Smooth muscle cell (in vitro differentiated cells): ENCODE data around the gene YRDC. TPM values are rescaled to one million over a fixed set of nuclear protein-coding genes. Genes with fewer than 3 reads are reported as not detected.
A peak's percentile ranks its signal among the peaks of the same experiment; 100 is the strongest.

Experiments
- DNase-seq: peaks from one replicate; lab custom pipeline; 2025; ENCODE audit not compliant: unreplicated experiment; lab: John Stamatoyannopoulos, UW
- H2AFZ ChIP-seq: fragments of 200-600 bp; sonication (generic); 2 replicates; pipeline ENCODE4 v1.6.0; 2016; ENCODE audit warnings: antibody characterized with exemption, low read depth, mild to moderate bottlenecking
- H3F3A ChIP-seq: fragments of 200-600 bp; sonication (generic); 2 replicates; pipeline ENCODE4 v1.6.0; 2017; ENCODE audit warnings: antibody characterized with exemption, low read depth
- H3K27ac ChIP-seq: fragments of 200-600 bp; sonication (generic); 2 replicates; pipeline ENCODE4 v1.5.1; 2016; ENCODE audit warnings: low read depth, mild to moderate bottlenecking
- H3K27me3 ChIP-seq: fragments of 200-600 bp; sonication (generic); 2 replicates; pipeline ENCODE4 v1.6.1; 2016; ENCODE audit warnings: low read depth, mild to moderate bottlenecking
- H3K36me3 ChIP-seq: fragments of 200-600 bp; sonication (generic); 2 replicates; pipeline ENCODE4 v1.5.1; 2016; ENCODE audit warnings: low read depth
- H3K4me1 ChIP-seq: fragments of 200-600 bp; sonication (generic); 2 replicates; pipeline ENCODE4 v1.5.1; 2016; ENCODE audit warnings: low read depth
- H3K4me2 ChIP-seq: fragments of 200-600 bp; sonication (generic); 2 replicates; pipeline ENCODE4 v1.6.0; 2016; ENCODE audit warnings: mild to moderate bottlenecking
- H3K4me3 ChIP-seq: fragments of 200-600 bp; sonication (generic); 2 replicates; pipeline ENCODE4 v1.5.1; 2016; ENCODE audit warnings: mild to moderate bottlenecking
- H3K79me2 ChIP-seq: fragments of 200-600 bp; sonication (generic); 2 replicates; pipeline ENCODE4 v1.6.0; 2016; ENCODE audit warnings: low read depth, mild to moderate bottlenecking
- H3K9ac ChIP-seq: fragments of 200-600 bp; sonication (generic); 2 replicates; pipeline ENCODE4 v1.6.0; 2016; ENCODE audit warnings: low read depth
- H3K9me3 ChIP-seq: fragments of 200-600 bp; sonication (generic); replicated peaks from 2 replicates; pipeline ENCODE4 v1.5.1; 2016; ENCODE audit warnings: low read depth
- H4K20me1 ChIP-seq: fragments of 200-600 bp; sonication (generic); 2 replicates; pipeline ENCODE4 v1.6.0; 2016; ENCODE audit warnings: low read depth
- CTCF ChIP-seq: fragments of 200-600 bp; sonication (generic); IDR thresholded peaks from 2 replicates; pipeline ENCODE4 v1.5.1; 2017; ENCODE audit warnings: borderline replicate concordance, mild to moderate bottlenecking, antibody characterized with exemption; ENCODE audit not compliant: insufficient read depth, poor library complexity, severe bottlenecking
- WGBS: methylation state at CpG from one replicate; pipeline ENCODE4 v1.1.7; 2016; ENCODE audit warnings: low lambda C conversion rate; 5-methylcytosine and 5-hydroxymethylcytosine counted together
- polyA plus RNA-seq: library from polyadenylated mRNA; unstranded; fragments of >200 nt; fragmentation: Nextera tagmentation; extraction: Ambion mirVana; gene quantifications from 2 replicates; pipeline ENCODE4 v1.2.1, GENCODE V29; 2016
- total RNA-seq: library from RNA; depleted of rRNA; stranded (reverse); fragments of >200 nt; gene quantifications from 2 replicates; pipeline ENCODE4 v1.2.3, GENCODE V29; 2014

YRDC gene
- total and polyA plus RNA-seq, 2 experiments from 2014 or later, result 29.6 to 46.0 TPM

GRCh38 chr1:37802439-37802838 is 5.6 kb downstream of the YRDC start:
- H3K4me3 ChIP-seq, result no peak overlapping the region
- no peak overlapping the region for H3K4me2 ChIP-seq
- 88% methylated on average over 1 of the region's 1 CpG for WGBS
- H3K27me3 ChIP-seq, result no peaks in the 10 kb centered on the region
- H3K9me3 ChIP-seq, result no peaks in the 10 kb centered on the region
- H3K36me3 ChIP-seq, result peaks cover 11% of the 10 kb centered on the region
- H2AFZ ChIP-seq, result no peak overlapping the region
- no peak overlapping the region for H3K9ac ChIP-seq
- H4K20me1 ChIP-seq, result peaks cover 41% of the 10 kb centered on the region
- H3K79me2 ChIP-seq, result peaks cover 18% of the 10 kb centered on the region
- H3K4me1 ChIP-seq, result peaks cover 8% of the 10 kb centered on the region
- DNase-seq, result no peak
- H3F3A ChIP-seq, result peaks cover 24% of the 10 kb centered on the region
- no peak for TF ChIP-seq CTCF
- H3K27ac ChIP-seq, result no peak overlapping the region

GRCh38 chr1:37797750-37798345 is 10.2 kb downstream of the YRDC start:
- H3K4me2 ChIP-seq, result no peak overlapping the region

GRCh38 chr1:37795340-37796125 is 12.5 kb downstream of the YRDC start:
- no peak for TF ChIP-seq CTCF
- Histone ChIP-seq H3K4me2 (no peak overlapping the region), H3K79me2 (no peaks in the 10 kb centered on the region), H3K27ac (no peak overlapping the region), H3F3A (peaks cover under 1% of the 10 kb centered on the region), H2AFZ (no peak overlapping the region), H3K4me3 (no peak overlapping the region), H3K36me3 (no peaks in the 10 kb centered on the region), H3K27me3 (peaks cover 41% of the 10 kb centered on the region), H3K9ac (no peak overlapping the region), H3K4me1 (peaks cover 3% of the 10 kb centered on the region), H4K20me1 (no peaks in the 10 kb centered on the region), H3K9me3 (no peaks in the 10 kb centered on the region)
- WGBS, result 27% methylated on average over 22 of the region's 22 CpGs
- peak; percentile 13 for DNase-seq

More at GRCh38 chr1:37797750-37798345, 10.2 kb downstream of the YRDC start:
- Histone ChIP-seq H3F3A (peaks cover 11% of the 10 kb centered on the region), H4K20me1 (no peaks in the 10 kb centered on the region), H3K27me3 (peaks cover 18% of the 10 kb centered on the region), H3K4me3 (no peak overlapping the region), H3K27ac (no peak overlapping the region), H2AFZ (no peak overlapping the region), H3K4me1 (peaks cover 3% of the 10 kb centered on the region), H3K36me3 (no peaks in the 10 kb centered on the region), H3K79me2 (no peaks in the 10 kb centered on the region), H3K9me3 (no peaks in the 10 kb centered on the region), H3K9ac (no peak overlapping the region)
- WGBS, result 71% methylated on average over 3 of the region's 3 CpGs
- no peak for DNase-seq
- no peak for TF ChIP-seq CTCF
